ENCODE results near the gene ADAMTS3. TPM values are rescaled to one million over a fixed set of nuclear protein-coding genes. Genes with fewer than 3 reads are reported as not detected.

The ADAMTS3 gene
- total and polyA plus RNA-seq, 9 of the 15 experiments (the other 6 are each of a cell fraction or from before 2014, with no cell fraction given), result 4.0 to 18.0 (median 12.1) TPM

- no peak for TF ChIP-seq ZNF12 (CRISPR knock-in tag; IDR thresholded peaks at IDR 0.05)
- TF ChIP-seq ZZZ3 (IDR thresholded peaks at IDR 0.05), result no peak
- TF ChIP-seq KDM1A (IDR thresholded peaks at IDR 0.05), result 0 out of 4 replicates have a peak, but pooled peaks of 1 of the 2 experiments have one; percentile 9
- no peak for TF ChIP-seq ZNF384 (IDR thresholded peaks at IDR 0.05; ENCODE audit: low read depth, low read length)
- 0 out of 2 replicates have a peak, but pooled peaks have one; percentile 35 for TF ChIP-seq SMARCC2 (IDR thresholded peaks at IDR 0.05; ENCODE audit: low read depth)
- 0 out of 2 replicates have a peak, but pooled peaks have one; percentile 27 for TF ChIP-seq ETV1 (tag; conservative IDR thresholded peaks at IDR 0.05; ENCODE audit: low read depth)
- TF ChIP-seq MAFF (IDR thresholded peaks at IDR 0.05; ENCODE audit: low read length), result peak; percentile 54; the same call in 1 of the 2 replicates
- peak; percentile 21; the same call in 1 of the 2 replicates for TF ChIP-seq MYC (IDR thresholded peaks at IDR 0.05; ENCODE audit: low read depth, low read length)
- no peak for TF ChIP-seq MYC (CRISPR knock-in tag; IDR thresholded peaks at IDR 0.05; ENCODE audit: borderline replicate concordance, low read depth)
- TF ChIP-seq AFF1 (IDR thresholded peaks at IDR 0.05; ENCODE audit: low read depth in 1 of 2, partially characterized antibody in 2 of 2), result peak in 1 of 2 experiments; percentile 28
- no peak for TF ChIP-seq POLR2B (IDR thresholded peaks at IDR 0.05; ENCODE audit: low read depth, partially characterized antibody)
- no peak for TF ChIP-seq GABPA (tag; conservative IDR thresholded peaks at IDR 0.05; ENCODE audit: low read depth)
- peak; percentile 62 for TF ChIP-seq EP300 (IDR thresholded peaks at IDR 0.05; ENCODE audit: low read length)
- TF ChIP-seq JUND (IDR thresholded peaks at IDR 0.05; ENCODE audit: borderline replicate concordance, low read depth, low read length), result peak; percentile 53
- no peak; the same call in 2 of the 3 replicates for TF ChIP-seq JUND (tag; IDR thresholded peaks at IDR 0.05; ENCODE audit: borderline replicate concordance, low read depth, low read length)
- TF ChIP-seq KAT7 (CRISPR knock-in tag; IDR thresholded peaks at IDR 0.05; ENCODE audit: borderline replicate concordance), result no peak
- TF ChIP-seq ZNF584 (CRISPR knock-in tag; IDR thresholded peaks at IDR 0.05; ENCODE audit: low read depth), result no peak
- TF ChIP-seq ELK1 (CRISPR knock-in tag; IDR thresholded peaks at IDR 0.05), result no peak
- TF ChIP-seq ZBTB7A (IDR thresholded peaks at IDR 0.05; ENCODE audit: borderline replicate concordance, control insufficient read depth, low read depth, low read length), result no peak
Observed at GRCh38 chr4:72553540-72554337, 15.3 kb downstream of the ADAMTS3 start (continued).

All from K562 (cell line).